ENCODE results near the gene CTDSP2.

Gene CTDSP2

GRCh38 chr12:57816001-57816854 is 30.3 kb downstream of the CTDSP2 start:
- no peak for DNase-seq (ENCODE audit: low read depth in 2 of 2)

- no peak for DNase-seq (ENCODE audit: low read depth in 2 of 2)
These were observed 31.1 kb downstream of the CTDSP2 start for GRCh38 chr12:57815177-57816000.

- DNase-seq (ENCODE audit: low read depth in 2 of 2), result no peak
These were observed 32.4 kb downstream of the CTDSP2 start for GRCh38 chr12:57813971-57814772.

- no peak for DNase-seq (ENCODE audit: low read depth in 2 of 2)
These were observed 33.2 kb downstream of the CTDSP2 start for GRCh38 chr12:57813111-57813970.

GRCh38 chr12:57811028-57811755 is 35.3 kb downstream of the CTDSP2 start:
- DNase-seq (ENCODE audit: low read depth in 2 of 2), result no peak

- DNase-seq (ENCODE audit: low read depth in 2 of 2), result no peak
These were observed 36.1 kb downstream of the CTDSP2 start for GRCh38 chr12:57810450-57810849.

GRCh38 chr12:57809425-57809824 is 37.1 kb downstream of the CTDSP2 start:
- no peak for DNase-seq (ENCODE audit: low read depth in 2 of 2)

GRCh38 chr12:57808351-57808750 is 38.2 kb downstream of the CTDSP2 start:
- DNase-seq (ENCODE audit: low read depth in 2 of 2), result no peak

- no peak for DNase-seq (ENCODE audit: low read depth in 2 of 2)
These were observed 39.2 kb downstream of the CTDSP2 start for GRCh38 chr12:57807285-57807684.

GRCh38 chr12:57806677-57807076 is 39.9 kb downstream of the CTDSP2 start:
- DNase-seq (ENCODE audit: low read depth in 2 of 2), result no peak

GRCh38 chr12:57803319-57803893 is 43.1 kb downstream of the CTDSP2 start:
- DNase-seq (ENCODE audit: low read depth in 2 of 2), result peak; percentile 6 to 14

- no peak for DNase-seq (ENCODE audit: low read depth in 2 of 2)
These were observed 43.9 kb downstream of the CTDSP2 start for GRCh38 chr12:57802607-57803006.

GRCh38 chr12:57800965-57801364 is 45.6 kb downstream of the CTDSP2 start:
- no peak for DNase-seq (ENCODE audit: low read depth in 2 of 2)

- DNase-seq (ENCODE audit: low read depth in 2 of 2), result no peak
These were observed 48.6 kb downstream of the CTDSP2 start for GRCh38 chr12:57797933-57798332.

GRCh38 chr12:57796996-57797395 is 49.5 kb downstream of the CTDSP2 start:
- DNase-seq (ENCODE audit: low read depth in 2 of 2), result no peak

GRCh38 chr12:57795354-57795753 is 51.2 kb downstream of the CTDSP2 start:
- no peak for DNase-seq (ENCODE audit: low read depth in 2 of 2)

- no peak for DNase-seq (ENCODE audit: low read depth in 2 of 2)
These were observed 52.6 kb downstream of the CTDSP2 start for GRCh38 chr12:57793920-57794319.

GRCh38 chr12:57783861-57784260 is 62.7 kb downstream of the CTDSP2 start:
- no peak for DNase-seq (ENCODE audit: low read depth in 2 of 2)

GRCh38 chr12:57783466-57783801 is 63.1 kb downstream of the CTDSP2 start:
- DNase-seq (ENCODE audit: low read depth in 2 of 2), result no peak
